ENCODE results near the gene ZNF689. TPM values are rescaled to one million over a fixed set of nuclear protein-coding genes. Genes with fewer than 3 reads are reported as not detected.

The ZNF689 gene
- total and polyA plus RNA-seq, 2 of the 13 experiments (the other 11 are each of a cell fraction or from before 2014, with no cell fraction given), result 9.7 to 19.5 TPM

DNA sequence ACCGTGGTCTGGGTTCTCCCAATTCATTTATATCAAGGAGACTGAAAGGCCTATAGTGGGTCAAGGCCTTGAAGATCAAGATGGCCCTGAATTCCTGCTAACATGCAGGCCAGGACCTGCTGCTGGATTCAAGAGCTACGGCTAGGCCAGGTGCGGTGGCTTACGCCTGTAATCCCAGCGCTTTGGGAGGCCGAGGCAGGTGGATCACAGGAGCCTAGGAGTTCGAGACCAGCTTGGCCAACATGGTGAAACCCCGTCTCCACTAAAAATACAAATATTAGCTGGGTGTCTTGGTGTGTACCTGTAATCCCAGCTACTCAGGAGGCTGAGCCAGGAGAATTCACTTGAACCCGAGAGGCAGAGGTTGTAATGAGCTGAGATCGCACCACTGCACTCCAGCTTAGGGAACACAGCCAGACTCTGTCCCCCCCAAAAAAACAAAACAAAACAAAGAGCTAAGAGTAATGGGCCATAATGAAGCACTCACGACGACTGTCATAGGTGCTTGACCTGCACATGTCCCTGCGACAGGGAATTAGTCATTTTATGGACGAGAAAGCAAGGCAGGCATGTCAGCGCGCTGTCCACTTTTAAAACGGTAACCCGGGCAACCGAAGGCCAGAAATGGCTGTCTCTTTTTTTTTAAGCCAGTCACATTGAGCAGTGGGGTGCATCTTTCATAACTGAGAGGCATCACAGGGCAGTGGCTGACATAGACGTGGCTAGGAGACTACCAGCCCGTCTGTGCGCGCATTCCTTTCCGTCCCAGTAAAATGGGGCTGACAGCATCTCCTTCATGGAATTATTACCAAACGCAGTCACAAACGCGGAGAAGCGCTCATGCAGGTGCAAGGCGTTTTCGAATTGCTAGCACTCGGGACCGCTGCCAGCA lies 47.0 kb upstream of the ZNF689 start (continued):
- TF ChIP-seq ZNF124 (CRISPR knock-in tag; IDR thresholded peaks at IDR 0.05), result no peak
- TF ChIP-seq THAP7 (CRISPR knock-in tag; IDR thresholded peaks at IDR 0.05), result no peak
- TF ChIP-seq ZNF138 (CRISPR knock-in tag; IDR thresholded peaks at IDR 0.05; ENCODE audit: low read depth), result no peak
- TF ChIP-seq ETV6 (CRISPR knock-in tag; conservative IDR thresholded peaks at IDR 0.05), result no peak; the same call in 1 of the 2 replicates
- no peak for TF ChIP-seq SRSF9 (IDR thresholded peaks at IDR 0.05; ENCODE audit: borderline replicate concordance, insufficient read depth, low read depth, low read length, poor library complexity, severe bottlenecking)
- TF ChIP-seq, protein P1, sequence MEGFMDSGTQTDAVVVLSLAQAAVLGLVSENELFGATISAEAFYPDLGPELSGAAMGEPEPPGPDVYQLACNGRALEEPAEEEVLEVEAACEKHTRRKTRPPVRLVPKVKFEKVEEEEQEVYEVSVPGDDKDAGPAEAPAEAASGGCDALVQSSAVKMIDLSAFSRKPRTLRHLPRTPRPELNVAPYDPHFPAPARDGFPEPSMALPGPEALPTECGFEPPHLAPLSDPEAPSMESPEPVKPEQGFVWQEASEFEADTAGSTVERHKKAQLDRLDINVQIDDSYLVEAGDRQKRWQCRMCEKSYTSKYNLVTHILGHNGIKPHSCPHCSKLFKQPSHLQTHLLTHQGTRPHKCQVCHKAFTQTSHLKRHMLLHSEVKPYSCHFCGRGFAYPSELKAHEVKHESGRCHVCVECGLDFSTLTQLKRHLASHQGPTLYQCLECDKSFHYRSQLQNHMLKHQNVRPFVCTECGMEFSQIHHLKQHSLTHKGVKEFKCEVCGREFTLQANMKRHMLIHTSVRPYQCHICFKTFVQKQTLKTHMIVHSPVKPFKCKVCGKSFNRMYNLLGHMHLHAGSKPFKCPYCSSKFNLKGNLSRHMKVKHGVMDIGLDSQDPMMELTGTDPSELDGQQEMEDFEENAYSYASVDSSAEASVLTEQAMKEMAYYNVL (CRISPR knock-in tag; IDR thresholded peaks at IDR 0.05; ENCODE audit: borderline replicate concordance), result no peak
- no peak for TF ChIP-seq MEIS2 (CRISPR knock-in tag; IDR thresholded peaks at IDR 0.05)
- TF ChIP-seq EEA1 (CRISPR knock-in tag; IDR thresholded peaks at IDR 0.05; ENCODE audit: borderline replicate concordance), result no peak
- TF ChIP-seq TEAD2 (CRISPR knock-in tag; IDR thresholded peaks at IDR 0.05), result no peak
- TF ChIP-seq TP53 (CRISPR knock-in tag; conservative IDR thresholded peaks at IDR 0.05), result no peak
- TF ChIP-seq ARHGAP35 (CRISPR knock-in tag; IDR thresholded peaks at IDR 0.05; ENCODE audit: borderline replicate concordance), result no peak
- TF ChIP-seq, protein P2, sequence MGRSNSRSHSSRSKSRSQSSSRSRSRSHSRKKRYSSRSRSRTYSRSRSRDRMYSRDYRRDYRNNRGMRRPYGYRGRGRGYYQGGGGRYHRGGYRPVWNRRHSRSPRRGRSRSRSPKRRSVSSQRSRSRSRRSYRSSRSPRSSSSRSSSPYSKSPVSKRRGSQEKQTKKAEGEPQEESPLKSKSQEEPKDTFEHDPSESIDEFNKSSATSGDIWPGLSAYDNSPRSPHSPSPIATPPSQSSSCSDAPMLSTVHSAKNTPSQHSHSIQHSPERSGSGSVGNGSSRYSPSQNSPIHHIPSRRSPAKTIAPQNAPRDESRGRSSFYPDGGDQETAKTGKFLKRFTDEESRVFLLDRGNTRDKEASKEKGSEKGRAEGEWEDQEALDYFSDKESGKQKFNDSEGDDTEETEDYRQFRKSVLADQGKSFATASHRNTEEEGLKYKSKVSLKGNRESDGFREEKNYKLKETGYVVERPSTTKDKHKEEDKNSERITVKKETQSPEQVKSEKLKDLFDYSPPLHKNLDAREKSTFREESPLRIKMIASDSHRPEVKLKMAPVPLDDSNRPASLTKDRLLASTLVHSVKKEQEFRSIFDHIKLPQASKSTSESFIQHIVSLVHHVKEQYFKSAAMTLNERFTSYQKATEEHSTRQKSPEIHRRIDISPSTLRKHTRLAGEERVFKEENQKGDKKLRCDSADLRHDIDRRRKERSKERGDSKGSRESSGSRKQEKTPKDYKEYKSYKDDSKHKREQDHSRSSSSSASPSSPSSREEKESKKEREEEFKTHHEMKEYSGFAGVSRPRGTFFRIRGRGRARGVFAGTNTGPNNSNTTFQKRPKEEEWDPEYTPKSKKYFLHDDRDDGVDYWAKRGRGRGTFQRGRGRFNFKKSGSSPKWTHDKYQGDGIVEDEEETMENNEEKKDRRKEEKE (IDR thresholded peaks at IDR 0.05), result no peak
- TF ChIP-seq PRMT3 (CRISPR knock-in tag; IDR thresholded peaks at IDR 0.05; ENCODE audit: borderline replicate concordance, low read depth), result no peak; the same call in 1 of the 2 replicates
- no peak for TF ChIP-seq RAD21 (CRISPR knock-in tag; IDR thresholded peaks at IDR 0.05)
- TF ChIP-seq NFYB (CRISPR knock-in tag; IDR thresholded peaks at IDR 0.05), result no peak
- no peak for TF ChIP-seq TRIM24 (CRISPR knock-in tag; IDR thresholded peaks at IDR 0.05)
- no peak for TF ChIP-seq CREM (IDR thresholded peaks at IDR 0.05)
- no peak for TF ChIP-seq CREM (CRISPR knock-in tag; IDR thresholded peaks at IDR 0.05)
- no peak for TF ChIP-seq MEIS1 (CRISPR knock-in tag; IDR thresholded peaks at IDR 0.05; ENCODE audit: borderline replicate concordance)
- TF ChIP-seq TCF7 (IDR thresholded peaks at IDR 0.05; ENCODE audit: low read depth), result no peak
- no peak for TF ChIP-seq ZZZ3 (CRISPR knock-in tag; IDR thresholded peaks at IDR 0.05; ENCODE audit: borderline replicate concordance)
- no peak for TF ChIP-seq ZFP62 (CRISPR knock-in tag; IDR thresholded peaks at IDR 0.05)
- TF ChIP-seq HOXA3 (CRISPR knock-in tag; IDR thresholded peaks at IDR 0.05), result no peak
- TF ChIP-seq ZNF577 (CRISPR knock-in tag; IDR thresholded peaks at IDR 0.05; ENCODE audit: borderline replicate concordance, low read depth), result no peak
- no peak for TF ChIP-seq ZNF335 (CRISPR knock-in tag; IDR thresholded peaks at IDR 0.05)

Measured in HepG2 (cell line).